Activated CD4-positive, alpha-beta T cell treated with anti-CD3 and anti-CD28 coated beads, Interleukin-2, amount 50 U/mL, for 24 hours (primary cell): Measurements from ENCODE around the gene CYSTM1.
A peak's percentile ranks its signal among the peaks of the same experiment; 100 is the strongest.
"Not testable (repeated sequence)": the region's sequence is repeated elsewhere in the genome, so short reads cannot be mapped to it uniquely, and the experiment has no call there.

Source experiments
- DNase-seq, 2 donors: peaks; one replicate each; pipeline ENCODE4 v3.0.0-alpha.2; 2020; ENCODE audit warnings: low read depth in 1 of 2, low spot score in 1 of 2

The CYSTM1 gene

DNA sequence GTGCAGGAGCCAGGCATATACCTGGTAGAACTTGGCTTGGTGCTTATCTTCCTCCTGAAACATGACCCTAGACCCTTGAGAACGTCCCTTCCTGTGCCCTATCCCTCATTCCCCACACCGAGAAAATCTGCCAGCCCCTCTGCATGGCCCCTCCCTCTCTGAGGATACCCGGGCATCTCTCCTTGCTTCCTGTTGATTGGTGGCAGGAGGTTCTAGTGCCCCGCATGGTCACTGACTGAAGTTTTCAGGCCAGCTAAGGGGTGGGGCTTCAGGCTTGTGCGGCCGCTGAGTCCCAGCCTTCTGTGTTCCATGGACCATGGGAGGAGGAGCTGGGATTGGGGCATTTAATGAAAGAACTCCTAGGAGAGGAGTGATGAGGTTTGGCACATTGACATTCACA, 26.5 kb upstream of the CYSTM1 start:
- no peak for DNase-seq

DNA sequence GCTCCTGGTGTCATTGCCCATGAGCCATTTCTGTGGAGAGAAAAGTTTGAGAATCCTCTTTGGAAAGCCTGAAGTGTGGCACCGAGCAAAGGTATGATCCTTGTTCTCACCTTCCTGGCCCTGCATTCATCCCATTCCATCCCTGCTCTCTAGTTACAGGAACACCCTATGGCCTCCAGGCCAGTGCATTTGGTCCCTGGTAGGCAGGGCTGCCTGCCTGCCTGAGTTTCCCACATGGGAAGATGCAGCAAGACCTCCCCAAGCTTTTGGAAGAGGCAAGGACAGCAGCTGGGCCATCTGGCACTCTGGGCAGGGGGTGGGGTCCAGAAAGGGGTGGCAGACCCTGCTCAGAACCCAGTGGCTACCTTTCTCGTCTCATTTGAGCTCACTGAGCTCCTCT, 24.8 kb upstream of the CYSTM1 start:
- DNase-seq = no peak

DNA sequence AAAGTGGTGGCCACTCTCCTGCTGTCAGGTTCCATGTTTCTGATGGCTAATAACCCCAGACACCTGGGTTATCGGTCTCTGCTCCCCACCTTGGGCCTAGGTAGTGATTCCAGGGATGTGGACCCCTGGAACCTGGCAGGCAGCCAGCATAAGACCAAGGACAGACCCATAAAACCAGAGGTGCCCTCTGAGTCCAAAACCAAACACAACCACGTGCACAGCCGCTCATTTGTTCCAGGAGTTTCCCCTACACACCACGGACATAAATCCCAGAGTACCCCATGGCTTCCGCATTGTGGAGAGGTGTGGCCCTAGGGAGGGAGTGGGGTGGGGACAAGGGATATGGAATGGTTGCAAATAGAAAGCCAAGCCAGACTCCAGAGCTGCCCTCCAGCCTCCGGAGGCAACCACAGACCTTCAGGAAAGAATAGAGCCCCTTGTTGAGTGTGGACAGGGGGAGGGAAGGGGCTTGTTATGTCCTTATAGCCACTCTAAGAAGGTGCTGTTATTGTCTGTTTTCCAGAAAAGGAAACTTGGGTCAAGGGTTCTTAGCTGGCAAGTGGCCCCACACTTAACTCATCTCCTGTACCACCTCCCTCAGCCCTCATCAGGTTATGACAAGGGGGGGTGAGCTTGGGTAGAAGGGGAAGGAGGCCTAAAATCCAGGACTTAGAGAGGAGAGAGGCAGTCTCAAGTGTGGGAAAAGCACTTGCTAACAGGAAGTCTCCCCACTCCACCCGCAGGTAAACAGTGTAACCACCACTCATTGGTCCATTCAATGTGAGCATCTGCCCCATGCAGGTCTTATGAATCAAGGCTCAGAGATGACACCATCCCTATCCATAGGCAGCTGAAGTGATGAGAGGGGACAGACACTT, 23.6 kb upstream of the CYSTM1 start:
- no peak for DNase-seq

DNA sequence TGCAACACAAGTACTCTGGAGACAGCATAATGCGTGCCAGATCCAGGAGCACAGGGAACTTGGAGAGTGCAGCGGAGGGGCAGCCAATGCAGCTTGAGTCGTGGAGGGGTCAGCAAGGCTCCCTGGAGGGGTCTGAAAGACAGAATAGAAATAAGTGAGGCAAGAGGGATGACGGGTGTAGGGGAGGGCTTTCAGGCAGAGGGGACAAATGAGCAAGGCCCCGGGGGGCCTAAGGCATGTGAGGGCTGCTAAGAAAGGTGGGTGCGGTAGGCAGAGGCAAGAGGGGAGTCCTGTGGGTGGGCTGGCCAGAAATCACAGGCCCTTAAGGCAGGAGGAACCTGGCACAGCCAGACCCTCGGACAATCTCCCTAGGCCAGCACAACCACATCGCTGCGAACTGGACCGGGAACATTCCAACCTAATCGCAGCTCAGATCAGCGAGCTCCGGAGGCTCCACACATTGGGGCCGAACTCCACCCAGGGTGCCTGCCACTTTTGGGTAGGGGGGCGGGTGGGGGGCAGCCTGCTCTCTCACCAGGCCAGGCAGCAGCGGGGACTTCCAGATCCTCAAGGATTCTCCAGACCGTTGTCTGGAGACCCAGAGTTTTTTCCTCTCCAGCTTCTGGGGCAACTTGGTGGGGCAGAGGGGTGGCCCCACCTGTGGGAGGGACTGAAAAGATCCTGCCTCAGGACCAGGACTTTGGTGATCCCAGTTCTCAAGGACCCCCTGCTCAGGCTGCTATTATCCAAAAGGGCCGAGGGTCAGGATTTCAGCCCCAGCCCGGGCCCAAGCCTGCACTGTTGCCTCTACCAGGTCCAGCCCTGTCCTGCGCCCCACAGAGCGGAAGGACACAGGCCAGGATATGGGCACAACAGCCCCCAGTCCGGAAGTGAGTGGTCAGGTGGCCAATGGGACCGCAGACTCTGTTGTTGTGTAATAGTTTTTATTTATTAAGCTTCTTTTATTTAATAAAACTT, 22.7 kb upstream of the CYSTM1 start:
- no peak for DNase-seq

DNA sequence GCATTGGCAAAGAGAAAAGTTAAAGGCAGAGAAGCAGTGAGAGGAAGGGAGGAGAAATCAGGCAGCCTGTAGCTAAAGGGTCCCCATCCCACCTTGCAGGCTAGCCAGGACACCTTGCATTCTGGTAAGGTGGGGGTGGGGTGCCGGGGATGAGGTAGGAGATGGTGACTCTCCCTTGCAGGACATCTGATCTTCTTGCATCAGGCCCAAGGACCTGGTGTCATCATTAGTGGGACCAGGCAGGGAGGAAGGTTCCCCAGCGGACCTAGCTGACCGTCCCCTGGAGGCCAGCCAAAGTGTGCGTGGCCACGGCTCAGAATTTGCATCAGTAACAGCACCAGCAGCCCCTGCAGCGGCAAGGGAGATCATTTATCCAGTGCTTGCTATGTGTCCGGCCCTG, 21.7 kb upstream of the CYSTM1 start:
- no peak for DNase-seq

DNA sequence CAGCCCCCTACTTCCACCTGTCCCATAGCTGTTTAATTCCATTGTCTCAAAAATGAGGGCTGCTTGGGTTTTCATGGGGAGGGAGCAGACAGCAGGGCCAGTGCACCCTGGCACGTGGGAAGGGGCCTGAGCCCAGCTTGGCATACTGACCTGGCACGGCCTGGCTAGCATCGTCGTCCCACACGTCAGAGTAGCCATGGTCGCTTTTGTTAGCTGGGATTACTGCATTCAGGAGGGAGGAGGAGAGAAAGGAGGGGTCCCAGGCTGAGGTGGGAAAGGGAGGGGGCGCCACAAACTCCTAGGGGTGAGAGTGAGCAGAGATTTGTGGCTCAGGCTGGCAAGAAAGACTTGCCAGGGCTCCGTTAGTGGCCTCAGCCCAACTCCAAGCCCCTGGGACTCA, 21.1 kb upstream of the CYSTM1 start:
- DNase-seq = no peak

DNA sequence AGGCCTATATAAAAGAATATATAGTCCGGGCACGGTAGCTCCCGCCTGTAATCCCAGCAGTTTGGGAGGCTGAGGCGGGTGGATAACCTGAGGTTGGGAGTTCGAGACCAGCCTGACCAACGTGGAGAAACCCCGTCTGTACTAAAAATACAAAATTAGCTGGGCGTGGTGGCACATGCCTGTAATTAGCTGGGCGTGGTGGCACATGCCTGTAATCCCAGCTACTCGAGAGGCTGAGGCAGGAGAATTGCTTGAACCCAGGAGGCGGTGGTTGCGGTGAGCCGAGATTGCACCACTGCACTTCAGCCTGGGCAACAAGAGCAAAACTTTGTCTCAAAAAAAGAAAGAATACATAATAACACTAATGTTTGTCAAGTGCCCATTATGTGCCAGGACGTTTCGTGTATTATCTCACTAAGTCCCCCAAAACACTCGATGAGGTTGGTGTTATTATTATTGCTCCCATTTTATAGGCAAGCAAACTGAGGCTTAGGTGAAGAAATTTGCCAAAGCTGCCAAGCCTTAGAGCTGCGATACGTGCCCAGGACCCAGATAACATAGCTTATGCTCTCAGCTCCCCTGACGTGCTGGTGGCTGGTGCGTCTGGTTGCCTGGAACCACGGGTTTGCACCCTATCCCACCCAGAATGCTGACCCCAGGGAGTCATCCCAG, 20.1 kb upstream of the CYSTM1 start:
- DNase-seq = not testable (repeated sequence)

DNA sequence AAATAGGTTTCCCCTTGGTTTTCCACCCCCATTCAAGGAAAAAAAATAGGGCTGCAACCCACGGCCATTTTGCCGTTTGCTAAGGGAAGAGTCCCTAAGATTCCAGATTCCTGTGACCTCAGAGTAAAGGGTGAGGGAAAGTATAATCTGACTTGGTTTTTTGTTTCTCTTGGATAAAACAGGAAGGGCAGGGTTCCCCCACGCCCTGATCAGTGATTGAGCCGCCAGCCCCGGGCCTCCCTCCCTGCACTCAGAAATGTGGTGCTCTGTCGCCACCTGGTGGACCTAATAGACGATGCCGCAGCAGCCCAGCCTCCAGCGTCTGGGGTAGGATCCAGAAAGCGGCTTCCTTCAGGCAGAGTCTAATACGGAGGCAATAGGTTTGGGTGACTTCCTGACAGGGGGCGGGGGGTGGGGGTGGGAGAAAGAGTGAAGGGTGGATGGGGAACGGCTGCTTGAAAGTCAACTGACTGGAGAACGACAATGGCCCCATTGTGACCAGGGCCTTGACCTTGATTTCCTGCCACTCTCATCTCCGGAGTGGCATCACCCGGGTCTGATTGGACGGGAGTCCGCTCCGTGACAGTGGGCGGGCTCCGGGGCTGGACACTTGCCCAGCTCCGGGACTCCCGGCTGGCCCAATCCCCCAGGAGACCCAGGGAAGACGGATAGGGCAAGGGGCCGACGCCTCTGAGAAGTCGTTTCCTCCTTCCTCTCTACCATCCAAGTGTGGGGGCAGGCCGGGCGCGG, 17.8 kb upstream of the CYSTM1 start:
- peak; percentile 76 to 85 for DNase-seq

DNA sequence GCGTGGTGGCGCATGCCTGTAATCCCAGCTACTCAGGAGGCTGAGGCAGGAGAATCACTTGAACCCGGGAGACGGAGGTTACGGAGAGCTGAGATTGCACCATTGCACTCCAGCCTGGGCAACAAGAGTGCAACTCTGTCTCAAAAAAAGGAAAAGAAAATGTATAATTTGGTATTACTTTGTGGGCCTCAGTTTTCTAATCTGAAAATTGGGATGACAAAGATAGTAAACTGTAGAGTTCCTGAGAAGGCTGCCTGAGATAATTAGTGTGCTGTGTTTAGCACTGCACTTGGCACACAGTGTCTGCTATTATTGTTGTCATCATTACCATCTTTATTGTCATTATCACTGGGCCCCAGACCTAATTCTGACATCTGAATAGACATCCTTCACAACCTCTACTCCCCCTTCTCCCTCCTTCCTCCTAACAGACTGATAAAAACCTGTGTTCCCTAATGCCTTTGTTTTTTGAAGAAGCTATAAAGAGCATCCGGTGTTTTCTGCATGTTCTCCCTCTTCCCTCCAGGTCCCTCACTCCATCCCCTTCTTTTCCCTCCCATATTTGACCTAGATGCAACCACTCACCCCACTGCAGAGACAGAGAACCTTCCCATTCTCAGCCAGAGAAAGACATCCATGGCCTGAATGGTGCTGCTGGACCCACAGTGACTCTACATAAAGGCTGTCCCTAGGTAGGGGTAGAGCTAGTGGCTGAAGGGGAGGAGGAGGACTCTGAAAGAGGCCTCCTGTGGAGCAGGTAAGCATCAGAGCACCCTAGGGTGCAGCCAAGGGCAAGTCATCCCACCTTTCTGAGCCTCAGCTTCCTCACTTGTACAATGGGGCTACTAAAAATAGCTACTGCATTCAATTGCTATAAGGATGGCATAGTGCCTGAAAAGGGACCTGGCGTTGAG, 15.7 kb upstream of the CYSTM1 start:
- DNase-seq = no peak

DNA sequence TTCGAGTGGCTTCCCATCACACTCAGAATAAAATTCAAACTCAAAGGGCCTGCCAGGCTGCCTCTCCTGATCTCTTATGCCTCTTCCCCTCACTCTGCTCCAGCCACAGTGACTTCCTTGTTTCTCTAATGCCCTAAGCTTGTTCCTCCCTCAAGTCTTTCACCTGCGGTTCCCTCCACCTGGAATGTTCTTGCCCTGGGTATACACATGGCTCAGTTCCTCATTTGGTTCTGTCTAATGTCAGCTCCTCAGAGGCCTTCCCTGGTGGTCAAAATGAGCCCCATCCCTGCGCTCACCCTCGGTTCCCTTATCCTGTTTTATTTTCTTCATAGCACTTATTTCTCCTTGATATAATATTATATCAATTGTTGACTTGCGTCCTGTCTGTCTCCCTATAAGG, 12.7 kb upstream of the CYSTM1 start:
- no peak for DNase-seq

DNA sequence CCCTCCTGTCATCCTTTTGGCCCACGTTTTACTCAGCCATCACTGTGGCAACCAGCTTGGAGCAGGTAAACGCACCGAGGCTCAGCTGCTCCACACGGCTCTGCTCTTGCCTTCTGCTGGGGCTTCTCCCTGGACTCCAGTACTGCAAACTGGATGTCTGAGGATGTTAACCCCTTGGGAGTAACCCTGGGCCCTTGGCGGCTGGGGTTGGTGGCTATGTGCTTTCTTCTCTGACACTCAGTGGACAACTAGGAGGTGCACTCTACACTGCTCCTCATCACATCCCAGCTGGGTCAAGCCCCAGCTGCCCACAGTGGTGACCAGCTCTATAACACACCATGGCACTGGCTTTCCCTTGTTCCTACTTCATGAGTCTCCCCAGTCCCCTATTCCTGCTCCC, 12.2 kb upstream of the CYSTM1 start:
- no peak for DNase-seq

DNA sequence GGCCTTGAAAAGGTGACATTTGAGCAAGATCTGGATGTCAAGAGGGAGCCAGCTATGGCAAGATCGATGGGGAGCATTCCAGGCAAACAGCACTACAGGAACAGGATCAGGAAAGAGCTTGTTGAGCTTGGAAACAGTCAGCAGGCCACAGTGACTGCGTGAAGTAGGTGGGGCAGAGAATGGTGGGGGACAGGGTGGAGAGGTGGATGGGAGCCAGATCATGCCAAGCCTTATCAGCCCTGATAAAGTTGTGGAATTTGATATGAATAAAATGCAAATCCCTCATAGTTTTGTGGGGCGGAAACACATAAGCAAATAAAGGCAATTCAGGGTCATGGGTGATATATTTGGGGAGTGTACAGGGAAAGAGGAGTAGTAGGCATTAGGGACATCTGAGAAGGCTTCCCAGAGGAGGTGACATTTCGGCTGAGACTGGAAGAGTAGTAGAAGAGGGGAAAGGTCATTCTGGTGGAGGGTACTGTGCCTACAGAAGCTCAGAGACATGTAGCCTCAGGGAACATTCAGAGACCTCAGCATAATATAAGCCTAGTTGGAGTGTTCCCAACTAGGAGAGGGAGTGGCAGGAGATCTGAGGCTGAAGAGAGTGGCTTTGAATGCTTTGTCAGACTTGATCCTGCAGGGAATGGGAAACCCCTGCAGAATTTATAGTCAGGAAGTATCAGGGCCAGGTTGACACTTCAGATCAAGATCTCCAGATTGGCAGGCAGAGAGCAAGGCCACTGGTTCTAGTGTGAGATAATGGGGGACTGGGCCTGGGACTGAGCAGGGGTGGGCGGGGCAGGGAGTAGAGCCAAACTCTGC, 9.7 kb upstream of the CYSTM1 start:
- no peak for DNase-seq

DNA sequence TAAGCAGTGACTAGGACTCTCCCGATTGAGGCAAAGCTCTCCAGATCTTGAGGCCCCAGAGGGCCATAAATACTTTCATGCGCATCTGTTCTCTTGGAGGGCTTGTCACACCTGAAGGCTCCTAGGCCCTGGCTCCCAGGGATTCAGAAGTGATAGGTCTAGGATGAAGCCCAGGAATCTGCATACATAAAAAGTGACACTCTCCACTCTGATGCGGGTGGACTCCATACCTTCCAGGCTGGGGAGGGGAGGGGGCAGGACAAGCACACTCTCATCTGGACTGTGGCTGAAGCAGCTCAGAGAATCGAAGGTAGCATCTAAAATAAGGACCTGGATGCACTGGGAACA, 9.1 kb upstream of the CYSTM1 start:
- DNase-seq = no peak

DNA sequence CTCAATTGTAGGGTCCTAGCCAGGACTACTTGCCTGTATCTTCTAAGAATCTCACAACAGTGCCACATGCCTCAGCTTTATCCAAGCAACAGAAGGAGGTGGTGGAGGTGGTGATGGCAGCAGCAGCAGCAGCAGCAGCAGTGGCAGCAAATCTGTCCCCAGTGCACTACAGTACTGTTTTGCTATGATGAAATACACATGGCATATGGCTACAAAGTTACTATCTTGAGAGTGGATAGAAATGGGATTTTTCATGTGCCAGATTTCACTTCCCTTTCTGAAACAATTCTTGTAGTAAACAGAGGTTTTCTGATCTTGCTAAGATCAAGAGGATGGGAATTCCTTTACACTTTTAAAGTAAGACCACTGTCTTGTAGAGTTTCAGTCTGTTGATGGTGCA, 8.1 kb upstream of the CYSTM1 start:
- DNase-seq = no peak

DNA sequence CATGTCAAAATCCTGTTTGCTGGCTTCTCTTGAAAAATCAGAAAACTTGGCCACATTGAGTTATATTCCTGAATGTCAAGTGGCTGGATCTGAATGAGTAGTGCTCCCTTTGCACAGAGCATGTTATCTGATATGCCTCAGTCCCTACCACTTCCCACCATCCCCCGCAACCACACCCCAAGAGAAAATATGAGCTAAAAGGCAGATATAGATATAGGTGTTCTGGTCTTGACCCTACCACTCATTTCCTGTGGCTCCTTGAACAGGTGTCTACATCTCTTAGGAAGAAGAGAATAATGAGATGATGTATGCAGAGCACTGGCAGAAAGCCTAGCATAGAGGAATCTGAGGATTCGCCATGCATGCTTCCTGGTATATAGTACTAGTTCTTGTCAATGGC, 6.6 kb upstream of the CYSTM1 start:
- DNase-seq = no peak

DNA sequence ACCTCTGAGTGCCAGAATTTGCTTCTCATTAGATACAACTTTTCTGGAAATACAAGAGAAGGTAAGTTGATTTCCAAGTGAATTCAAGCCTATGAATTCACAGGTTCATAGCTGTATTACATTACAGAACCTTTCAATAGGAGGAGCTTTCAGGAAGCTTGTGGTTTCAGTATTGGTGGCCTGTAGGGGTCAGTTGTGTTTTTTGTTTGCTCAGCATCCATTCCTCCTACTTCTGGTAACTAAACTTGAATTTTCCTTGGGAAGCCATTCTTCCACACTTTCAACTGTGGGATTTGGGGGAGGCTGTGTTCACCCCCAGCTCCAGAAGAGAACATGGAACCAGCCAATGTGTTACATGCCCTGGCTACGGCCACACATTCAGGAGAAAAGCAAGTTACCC, 5.6 kb upstream of the CYSTM1 start:
- no peak for DNase-seq

DNA sequence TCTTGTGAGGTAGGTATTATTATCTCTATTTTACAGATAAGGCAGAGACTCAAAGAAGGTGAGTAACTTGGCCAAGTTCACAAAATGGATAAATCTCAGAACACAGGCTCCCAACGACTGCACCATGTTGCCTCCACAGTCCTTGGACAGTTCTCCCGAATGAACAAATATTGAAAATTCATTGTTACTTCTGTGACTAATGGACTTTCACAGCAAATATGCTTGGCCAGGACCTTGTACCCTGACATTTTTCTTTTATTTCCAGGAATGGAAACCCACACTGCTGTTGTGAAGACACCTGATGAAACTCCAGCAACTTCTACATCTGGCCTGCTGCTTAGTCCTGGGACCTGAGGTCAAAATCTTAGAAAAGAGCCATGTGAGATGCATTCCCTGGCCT, 2.5 kb upstream of the CYSTM1 start:
- DNase-seq = no peak

DNA sequence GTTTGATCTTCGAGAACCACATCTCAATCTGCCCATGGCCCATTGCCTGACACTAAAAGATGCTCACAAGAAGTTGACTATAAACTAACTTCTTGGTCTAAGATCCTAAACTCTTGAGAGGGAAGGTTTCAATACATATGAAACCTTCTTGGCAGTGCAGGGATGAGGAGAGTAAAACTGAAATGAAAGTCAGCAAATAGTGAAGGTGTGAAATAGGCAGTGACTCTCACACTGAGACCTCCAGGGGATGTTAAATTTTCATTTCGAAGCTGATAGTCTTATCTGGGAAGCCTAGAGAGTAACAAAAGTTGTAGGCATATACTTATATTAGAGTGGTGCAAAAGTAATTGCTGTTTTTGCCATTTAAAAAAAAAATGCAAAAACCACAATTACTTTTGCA, 974 bp upstream of the CYSTM1 start:
- no peak for DNase-seq
